C4-2B (cell line): ENCODE measurements around the gene TOPAZ1.

ENCODE experiments used
- CTCF ChIP-seq: fragments of 450-650 bp; conservative IDR thresholded peaks from 2 replicates; pipeline ENCODE4 v1.5.1; 2017; ENCODE audit warnings: mild to moderate bottlenecking
- ZFX ChIP-seq: fragments of 450-650 bp; IDR thresholded peaks from 2 replicates; pipeline ENCODE4 v1.6.1; 2017

GRCh38 chr3:44301746-44302145, 60.1 kb downstream of the TOPAZ1 start:
- TF ChIP-seq CTCF: no peak
- no peak for TF ChIP-seq ZFX
